ENCODE results near the gene ZNF772.
"Not testable (repeated sequence)": the region's sequence is repeated elsewhere in the genome, so short reads cannot be mapped to it uniquely, and the experiment has no call there.

The ZNF772 gene

GRCh38 chr19:57477191-57478008 is at the start of gene ZNF772:
TSS of gene ZNF772 (minus strand) at chr19:57477566. CDS start at chr19:57477309, 257 bp downstream.
- DNase-seq (ENCODE audit: low spot score) = peak; percentile 97

DNA sequence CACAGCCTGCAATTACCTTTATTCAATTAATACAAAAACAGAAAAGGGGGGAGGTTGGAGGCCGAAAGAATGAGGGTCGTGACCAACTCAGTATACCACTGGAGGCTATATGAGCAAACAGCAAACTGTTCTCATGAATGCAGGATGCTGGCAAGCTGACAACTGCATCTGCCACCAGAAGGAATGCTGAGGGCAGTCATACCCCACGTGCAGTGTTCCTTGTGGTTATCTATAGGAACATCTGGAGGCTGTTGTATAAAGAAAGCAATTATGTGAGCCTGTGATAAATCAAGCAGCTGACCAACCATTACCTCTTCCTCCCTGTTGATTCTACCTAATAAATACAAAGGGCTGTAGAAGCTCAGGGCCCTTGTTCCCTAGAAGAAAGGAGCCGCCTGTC is 40.7 kb upstream of the ZNF772 start:
- not testable (repeated sequence) for DNase-seq (ENCODE audit: low spot score)

DNA sequence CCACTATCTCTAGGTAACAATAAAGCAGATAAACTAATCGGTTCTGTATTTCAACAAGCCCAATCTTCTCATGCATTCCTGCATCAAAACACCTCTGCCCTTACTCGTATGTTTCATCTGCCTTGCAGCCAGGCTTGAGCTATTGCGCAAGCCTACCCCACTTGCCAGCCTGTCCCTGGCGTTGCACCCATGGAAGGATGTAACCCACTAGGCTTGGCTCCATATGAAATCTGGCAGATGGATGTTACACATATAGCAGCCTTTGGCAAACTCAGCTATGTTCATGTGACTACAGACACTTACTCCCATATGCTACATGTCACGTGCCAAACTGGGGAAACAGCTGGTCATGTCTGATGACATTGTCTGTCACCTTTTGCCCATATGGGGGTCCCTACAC is 37.9 kb upstream of the ZNF772 start:
- DNase-seq (ENCODE audit: low spot score) = peak; percentile 39

- no peak for DNase-seq (ENCODE audit: low spot score)
Observed at GRCh38 chr19:57512845-57513244, 35.5 kb upstream of the ZNF772 start.

- no peak for DNase-seq (ENCODE audit: low spot score)
Observed at GRCh38 chr19:57511484-57511883, 34.1 kb upstream of the ZNF772 start.

DNA sequence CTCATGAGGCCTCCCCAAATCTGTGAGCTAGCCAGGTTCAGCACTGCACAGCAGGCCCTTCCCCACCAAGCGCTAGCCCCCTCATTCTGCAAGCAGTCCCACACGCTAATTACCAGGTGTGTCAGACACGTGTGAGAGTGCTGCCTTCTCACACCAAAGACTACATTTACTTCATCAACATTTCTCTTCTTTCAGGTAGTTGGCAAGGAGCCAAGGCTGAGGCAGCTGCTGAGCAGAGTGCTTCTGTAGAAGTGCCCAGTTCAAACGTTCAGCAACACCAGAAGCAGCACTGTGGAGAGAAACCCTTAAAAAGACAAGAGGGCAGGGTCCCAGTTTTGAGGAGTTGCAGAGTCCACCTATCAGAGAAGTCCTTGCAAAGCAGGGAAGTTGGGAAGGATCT is 28.8 kb upstream of the ZNF772 start:
- no peak for DNase-seq (ENCODE audit: low spot score)

GRCh38 chr19:57500400-57500799 is 23.0 kb upstream of the ZNF772 start:
- not testable (repeated sequence) for DNase-seq (ENCODE audit: low spot score)

DNA sequence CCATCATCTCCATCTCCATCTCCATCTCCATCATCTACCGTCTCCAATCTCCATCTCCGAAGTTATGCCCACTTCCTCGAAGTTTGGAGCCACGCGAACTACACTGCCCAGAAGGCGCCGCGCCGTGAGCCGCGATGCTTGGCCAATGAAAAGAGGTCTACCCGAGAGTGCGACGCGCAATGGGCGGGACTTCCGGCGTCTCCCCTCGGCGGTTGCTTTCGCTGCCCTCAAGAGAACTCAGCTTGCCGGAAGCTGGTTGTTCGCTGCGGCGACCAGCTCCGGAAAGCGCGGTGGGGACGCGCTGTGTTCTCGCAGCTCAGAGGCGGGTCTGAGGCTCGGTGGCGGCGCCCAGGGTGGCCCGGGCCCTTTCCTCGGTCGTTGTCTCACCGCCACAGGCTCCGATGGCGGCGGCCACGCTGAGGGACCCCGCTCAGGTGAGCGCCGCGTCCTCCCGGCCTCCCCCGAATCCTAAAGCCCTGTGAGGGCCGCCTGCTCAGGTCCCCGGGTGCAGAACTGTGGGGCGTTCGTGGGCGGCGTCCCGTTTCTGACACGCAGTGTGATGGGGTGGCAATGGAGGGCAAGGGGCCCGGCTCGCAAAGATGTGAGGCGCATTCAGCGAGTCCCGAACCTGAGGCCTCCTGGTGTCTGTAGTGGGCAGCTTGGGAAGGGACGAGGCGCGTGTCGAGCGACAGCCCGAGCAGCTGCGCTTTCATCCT is 22.5 kb upstream of the ZNF772 start, which contains the start of gene ZNF773:
ZNF773 (plus strand) TSS at position 259 of the 716 bp plus-strand sequence; CDS start at position 402, 143 bp downstream.
- DNase-seq (ENCODE audit: low spot score) = peak; percentile 93

DNA sequence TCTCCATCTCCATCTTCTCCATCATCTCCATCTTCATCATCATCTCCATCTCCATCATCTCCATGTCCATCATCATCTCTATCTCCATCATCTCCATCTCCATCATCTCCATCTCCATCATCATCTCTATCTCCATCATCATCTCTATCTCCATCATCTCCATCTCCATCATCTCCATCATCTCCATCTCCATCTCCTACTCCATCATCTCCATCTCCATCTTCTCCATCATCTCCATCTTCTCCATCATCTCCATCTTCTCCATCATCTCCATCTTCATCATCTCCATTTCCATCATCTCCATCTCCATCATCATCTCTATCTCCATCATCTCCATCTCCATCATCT is 21.9 kb upstream of the ZNF772 start:
- DNase-seq (ENCODE audit: low spot score) = not testable (repeated sequence)

DNA sequence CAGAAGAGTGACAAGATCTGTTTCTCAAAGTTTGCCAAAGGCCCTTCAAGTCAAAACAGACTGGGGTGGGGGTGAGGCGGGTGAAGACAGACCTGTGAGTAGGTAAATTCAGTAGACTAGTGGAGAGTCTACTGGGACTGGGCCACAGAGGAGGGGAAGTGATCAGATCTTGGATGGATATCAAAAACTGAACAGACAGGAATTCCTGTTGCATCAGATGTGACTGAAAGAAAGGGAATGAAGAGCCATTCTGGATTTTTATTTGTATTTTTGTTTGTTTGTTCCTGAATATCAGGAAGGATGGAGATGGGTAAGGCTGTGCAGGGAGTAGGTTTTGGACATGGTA is 10.9 kb upstream of the ZNF772 start:
- not testable (repeated sequence) for DNase-seq (ENCODE audit: low spot score)

- DNase-seq (ENCODE audit: low spot score) = peak; percentile 94
Observed at GRCh38 chr19:57487477-57488298, 10.3 kb upstream of the ZNF772 start, which contains the start of gene ZNF419. TSS of gene ZNF419 (plus strand) at chr19:57487750. CDS start at chr19:57487951, 201 bp downstream.

DNA sequence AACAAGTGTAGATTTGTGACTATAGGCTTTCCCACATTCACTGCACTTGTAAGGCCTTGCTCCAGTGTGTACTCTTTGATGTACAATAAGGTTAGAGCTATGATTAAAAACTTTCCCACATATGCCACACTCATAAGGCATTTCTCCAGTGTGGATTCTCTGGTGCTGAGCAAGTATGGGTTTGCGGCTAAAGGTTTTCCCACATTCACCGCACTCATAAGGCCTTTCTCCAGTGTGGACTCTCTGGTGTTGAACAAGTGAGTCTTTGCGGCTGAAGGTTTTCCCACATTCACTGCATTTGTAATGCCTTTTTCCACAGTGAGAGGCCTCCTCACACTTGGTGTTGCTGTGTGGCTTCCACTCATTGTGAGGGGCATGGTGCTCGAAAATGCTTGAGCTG is 3.7 kb downstream of the ZNF772 start:
- no peak for DNase-seq (ENCODE audit: low spot score)

GRCh38 chr19:57466489-57466888 is 10.9 kb downstream of the ZNF772 start:
- DNase-seq (ENCODE audit: low spot score) = no peak

GRCh38 chr19:57465680-57466381 is 11.5 kb downstream of the ZNF772 start:
- no peak for DNase-seq (ENCODE audit: low spot score)

GRCh38 chr19:57452307-57452706 is 25.1 kb downstream of the ZNF772 start:
- no peak for DNase-seq (ENCODE audit: low spot score)

DNA sequence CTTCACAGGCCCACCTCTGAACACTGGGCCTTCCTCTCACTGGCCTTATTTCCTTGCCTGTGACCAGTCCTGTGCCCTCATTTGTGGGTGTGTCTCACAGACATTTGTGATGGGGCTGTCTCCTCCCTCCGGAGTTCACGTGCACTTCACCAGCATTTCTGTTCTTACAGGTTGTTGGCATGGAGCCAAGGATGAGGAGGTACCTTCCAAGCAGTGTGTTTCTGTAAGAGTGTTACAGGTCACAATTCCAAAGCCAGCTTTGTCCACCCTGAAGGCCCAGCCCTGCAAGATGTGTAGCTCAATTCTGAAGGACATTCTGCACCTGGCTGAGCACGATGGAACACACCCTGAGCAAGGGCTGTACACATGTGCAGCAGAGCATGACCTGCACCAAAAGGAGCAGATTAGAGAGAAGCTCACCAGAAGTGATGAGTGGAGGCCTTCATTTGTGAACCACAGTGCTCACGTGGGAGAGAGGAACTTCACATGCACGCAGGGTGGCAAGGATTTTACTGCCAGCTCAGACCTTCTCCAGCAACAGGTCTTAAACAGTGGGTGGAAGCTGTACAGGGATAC is 34.2 kb downstream of the ZNF772 start:
- no peak for DNase-seq (ENCODE audit: low spot score)

DNA sequence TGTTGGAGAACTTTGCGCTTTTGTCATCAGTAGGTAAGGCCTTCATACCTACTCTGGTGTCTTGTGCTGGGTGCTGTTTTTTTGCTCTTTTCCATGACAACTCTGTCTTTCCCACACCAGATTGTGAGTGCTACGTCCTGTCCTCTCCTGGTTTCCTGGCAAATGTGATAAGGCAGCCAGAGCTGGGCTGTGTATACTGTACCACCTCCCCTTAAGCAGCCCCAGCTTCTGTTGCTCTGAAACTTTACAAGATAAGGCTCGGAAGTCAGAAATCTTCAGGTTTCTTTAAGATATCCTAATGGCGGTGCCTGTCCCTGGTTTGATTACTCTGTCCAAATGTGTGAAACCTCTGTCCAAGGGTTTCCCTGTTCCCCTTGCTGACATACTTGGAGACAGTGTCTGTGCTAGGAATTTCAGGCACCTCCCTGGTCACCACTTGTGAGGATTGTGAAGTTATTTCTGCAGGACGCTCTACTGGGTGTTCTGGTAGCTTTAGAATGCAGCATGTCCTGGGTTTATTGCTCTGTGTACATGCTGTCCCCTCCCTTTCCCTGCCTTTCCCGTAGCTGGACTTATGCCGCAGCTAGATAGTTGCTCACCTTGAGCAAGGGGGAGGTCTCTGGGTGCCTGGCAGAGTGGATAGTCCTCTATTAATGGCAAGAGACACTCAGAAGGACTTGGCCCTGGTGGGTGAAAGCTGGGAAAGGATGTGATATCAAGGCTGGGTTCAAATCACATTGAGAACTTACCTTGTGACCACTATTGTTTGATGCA is 35.2 kb downstream of the ZNF772 start:
- no peak for DNase-seq (ENCODE audit: low spot score)

GRCh38 chr19:57438925-57439324 is 38.4 kb downstream of the ZNF772 start:
- DNase-seq (ENCODE audit: low spot score) = no peak

DNA sequence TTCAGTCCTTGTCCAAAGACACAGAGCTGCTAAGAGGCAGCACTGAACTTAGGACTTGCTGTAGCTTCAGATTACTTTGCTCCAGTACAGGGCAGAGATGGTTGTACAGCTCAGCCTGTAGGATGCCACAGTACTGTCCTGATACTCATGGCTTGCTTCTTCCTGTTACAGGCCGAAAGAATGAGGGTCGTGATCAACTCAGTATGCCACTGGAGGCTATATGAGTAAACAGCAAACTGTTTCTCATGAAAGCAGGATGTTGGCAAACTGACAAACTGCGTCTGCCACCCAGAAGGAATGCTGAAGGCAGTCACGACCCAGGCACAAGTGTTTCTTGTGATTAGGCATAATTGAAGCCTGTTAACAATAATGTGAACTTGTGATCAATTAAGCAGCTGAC is 39.4 kb downstream of the ZNF772 start:
- DNase-seq (ENCODE audit: low spot score) = no peak

DNA sequence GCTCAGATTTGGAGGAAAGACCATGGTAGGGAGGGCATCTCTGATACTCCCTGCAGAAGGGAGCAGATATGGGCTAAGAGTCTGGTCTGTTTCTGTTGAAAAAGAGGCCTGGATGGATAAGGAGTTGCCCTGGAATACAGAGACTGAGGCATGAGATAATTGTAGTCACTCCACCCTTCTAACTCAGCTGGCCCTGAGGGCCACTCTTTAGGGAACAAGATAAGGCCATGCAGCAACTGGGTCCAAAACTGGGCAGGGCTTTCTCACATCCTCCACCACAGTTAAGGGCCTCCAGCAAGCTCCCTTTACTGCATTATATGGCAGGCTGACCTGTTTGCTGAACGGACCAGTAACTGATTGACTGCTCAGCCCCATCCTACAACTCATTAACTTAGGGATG is 40.9 kb downstream of the ZNF772 start:
- no peak for DNase-seq (ENCODE audit: low spot score)

Data from Ammon's horn (tissue), 1 donor.